GM21447 (cell line): ENCODE results near the gene RCSD1.
A peak's percentile ranks its signal among the peaks of the same experiment; 100 is the strongest.

Source experiments
- ATAC-seq: cut with Tn5 transposase; IDR thresholded peaks from one replicate; pipeline ENCODE4 v1.9.1; 2021; ENCODE audit not compliant: unreplicated experiment

Gene RCSD1

DNA sequence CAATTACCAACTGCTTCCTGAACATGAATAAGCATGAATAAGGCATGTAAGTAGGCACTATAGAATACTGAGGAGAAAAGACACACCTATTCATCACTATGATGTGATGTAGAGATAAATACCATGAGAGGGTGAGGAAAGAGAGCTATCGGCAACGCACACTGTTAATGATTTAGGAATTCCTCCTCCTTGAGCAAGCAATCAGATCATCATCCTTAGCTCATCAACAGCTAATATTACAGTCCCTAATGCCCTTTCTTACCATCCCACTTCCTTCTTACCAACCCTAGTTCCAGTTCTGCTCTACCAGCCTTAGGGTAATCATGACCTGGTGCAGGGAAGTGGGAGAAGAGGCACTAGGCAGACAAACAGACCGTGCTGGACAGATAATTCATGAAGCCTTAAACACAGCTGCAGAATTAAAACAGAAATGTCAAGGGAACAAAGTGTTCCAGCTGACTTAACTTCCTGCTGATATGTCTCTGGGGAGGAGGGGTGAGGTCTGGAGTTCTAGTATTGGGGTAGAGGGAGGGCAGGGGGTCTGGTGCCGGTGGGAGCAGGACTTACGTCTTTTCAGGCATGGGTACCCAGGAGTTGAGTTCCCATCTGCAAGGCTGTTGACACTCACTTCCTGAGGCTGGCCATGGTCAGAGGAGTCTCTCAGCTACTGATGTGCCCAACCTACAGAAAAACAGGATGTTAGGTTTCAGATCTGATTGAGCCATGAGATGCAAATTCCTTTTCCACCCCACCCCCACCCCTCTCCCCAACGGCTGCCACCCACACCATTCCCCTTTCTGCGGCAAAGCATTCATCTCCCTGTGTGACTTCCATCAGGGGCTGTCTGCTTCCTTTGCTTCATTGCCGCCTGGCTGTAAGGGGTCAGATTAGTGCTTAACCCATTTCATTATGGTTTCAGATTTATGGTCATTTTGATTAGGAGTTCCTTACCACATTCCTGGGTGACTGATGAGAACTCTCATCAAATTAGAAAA lies 12.6 kb upstream of the RCSD1 start:
- ATAC-seq = peak; percentile 72

DNA sequence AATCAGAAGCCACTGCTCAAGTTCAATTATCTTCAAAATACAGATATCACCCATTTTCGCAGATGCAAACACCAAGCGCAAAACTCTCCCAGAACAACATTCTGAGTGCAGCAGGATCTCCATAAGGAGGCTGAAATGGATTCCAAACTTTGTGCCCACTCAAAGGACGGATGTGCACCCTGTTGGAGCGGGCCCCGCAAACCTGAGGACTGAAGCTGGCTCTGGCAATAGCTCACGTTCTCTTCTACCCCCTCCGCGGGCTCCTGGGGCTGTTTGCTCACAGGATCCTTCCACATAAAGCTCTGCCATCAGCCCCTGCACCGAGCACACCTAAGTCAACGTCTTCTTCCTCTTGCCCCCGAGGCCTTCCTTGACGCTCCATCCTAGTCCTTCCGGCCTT lies 11.7 kb upstream of the RCSD1 start:
- ATAC-seq = no peak

DNA sequence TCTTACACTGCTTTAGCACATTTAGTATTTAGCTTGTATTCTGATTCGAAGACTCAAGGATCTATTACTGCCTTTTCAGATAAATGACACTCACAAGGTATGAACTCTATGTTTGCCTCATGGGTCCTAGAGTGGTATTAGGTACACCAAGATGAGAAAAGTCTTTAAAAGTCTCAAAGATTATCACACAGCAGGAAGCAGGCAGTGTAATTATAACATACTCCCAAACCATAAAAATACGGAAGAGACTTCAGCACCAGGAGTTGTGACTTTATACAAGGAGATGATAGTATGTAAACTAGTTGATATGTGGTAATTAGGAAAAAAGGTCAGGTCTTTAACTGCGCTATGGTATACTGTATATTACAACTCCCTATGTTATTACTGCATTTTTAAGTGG lies 11.2 kb upstream of the RCSD1 start:
- ATAC-seq = no peak

DNA sequence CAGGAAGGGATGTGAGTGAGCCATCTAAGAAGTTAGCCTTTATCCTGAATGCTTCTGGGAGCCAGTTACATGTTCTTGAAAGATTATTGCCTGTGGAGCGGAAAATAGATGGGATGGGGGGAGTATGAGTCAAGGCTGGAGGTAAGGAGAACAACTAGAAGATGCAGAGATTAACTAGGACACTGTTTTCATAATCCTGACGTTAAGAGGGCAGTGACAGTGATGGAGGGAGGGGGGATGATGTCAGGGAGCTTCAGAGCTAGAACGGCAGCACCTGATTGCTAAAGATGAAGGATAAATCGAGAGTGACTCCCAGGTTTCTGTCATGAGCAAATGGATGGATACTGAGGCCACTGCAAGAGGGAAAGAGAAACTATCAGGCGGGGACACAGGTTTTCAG lies 10.0 kb upstream of the RCSD1 start:
- no peak for ATAC-seq

DNA sequence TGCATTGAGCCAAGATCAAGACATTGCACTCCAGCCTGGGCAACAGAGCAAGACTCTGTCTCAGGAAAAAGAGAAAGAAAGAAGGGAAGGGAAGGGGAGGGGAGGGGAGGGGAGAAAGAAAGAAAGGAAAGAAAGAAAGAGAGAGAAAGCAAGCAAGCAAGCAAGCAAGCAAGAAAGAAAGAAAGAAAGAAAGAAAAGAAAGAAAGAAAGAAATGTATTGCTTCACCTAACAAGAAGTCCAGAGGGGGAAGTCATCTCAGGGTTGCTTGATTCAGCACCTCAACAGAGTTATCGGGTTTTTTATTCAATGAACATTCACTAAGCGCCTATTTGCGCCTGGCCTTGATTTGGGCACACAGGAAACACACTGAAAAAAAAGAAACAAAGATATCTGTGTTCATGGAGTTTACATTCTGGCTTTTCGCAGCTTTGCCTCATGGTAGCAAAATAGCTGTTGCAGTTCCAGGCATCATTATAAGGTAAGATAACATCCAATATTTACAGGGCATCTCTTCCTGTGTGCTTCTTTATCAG lies 8.2 kb upstream of the RCSD1 start:
- no peak for ATAC-seq

DNA sequence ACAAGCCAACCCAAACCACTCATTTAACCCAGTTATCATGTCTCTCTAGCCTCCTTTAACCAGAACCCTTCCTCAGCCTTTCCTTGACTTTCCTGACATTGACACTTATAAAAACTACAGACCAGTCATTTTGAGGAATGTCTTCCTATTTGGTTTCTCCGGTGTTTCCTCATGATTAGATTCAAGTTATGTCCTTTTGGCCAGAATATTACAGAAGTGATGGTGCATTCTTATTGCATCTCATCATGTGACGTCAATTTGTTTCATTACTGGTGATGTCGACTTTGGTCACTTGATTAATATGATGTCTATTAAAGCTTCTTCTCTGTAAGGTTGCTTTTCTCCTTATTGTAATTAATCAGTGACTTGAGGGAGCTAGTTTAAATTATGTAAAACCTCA lies 6.1 kb upstream of the RCSD1 start:
- ATAC-seq = no peak

DNA sequence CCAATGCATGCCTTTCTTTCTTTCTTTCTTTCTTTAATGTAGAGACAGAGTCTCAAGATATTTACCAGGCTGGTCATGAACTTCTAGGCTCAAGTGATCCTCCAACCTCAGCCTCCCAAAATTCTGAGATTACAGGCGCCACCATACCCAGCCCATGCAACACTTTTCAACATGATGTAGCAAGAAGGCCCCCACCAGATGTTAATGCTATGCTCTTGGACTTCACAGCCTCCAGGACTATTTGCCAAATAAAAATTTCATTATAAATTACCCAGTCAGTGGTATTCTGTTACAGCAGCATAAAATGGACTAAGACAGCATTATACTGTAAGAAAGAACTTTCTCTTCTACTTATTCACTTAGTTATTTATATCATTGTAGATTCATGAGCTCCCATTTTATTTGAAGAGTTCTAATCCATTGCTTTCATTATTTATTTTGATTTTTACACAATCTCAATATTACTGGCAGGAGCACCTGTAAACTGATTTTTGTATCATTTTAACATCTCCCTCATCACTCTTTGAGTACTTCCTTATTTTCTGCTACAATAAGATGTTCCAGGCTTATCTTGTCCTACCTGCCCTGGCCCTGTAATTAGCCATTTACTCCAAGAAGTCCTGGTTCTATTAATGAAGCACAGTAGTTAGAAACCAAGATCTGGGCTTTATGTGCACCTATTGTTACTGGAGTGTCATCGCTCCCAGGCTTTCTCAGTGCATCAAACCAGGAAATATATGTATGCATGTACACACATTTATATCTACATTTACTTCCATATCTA lies 4.8 kb upstream of the RCSD1 start:
- ATAC-seq = no peak

DNA sequence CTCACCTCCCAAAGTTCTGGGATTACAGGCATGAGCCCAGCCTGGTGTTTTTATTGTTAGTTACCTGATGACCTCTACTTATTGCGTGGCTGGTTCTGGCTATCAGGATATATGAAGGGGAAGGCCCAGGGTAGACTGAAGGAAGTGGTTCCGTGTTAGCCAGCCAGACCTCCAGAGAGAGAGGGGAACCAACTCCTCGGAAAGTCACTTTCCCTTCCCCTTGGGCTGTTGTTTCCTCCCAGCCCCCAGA lies 2.5 kb upstream of the RCSD1 start:
- ATAC-seq = peak; percentile 16

DNA sequence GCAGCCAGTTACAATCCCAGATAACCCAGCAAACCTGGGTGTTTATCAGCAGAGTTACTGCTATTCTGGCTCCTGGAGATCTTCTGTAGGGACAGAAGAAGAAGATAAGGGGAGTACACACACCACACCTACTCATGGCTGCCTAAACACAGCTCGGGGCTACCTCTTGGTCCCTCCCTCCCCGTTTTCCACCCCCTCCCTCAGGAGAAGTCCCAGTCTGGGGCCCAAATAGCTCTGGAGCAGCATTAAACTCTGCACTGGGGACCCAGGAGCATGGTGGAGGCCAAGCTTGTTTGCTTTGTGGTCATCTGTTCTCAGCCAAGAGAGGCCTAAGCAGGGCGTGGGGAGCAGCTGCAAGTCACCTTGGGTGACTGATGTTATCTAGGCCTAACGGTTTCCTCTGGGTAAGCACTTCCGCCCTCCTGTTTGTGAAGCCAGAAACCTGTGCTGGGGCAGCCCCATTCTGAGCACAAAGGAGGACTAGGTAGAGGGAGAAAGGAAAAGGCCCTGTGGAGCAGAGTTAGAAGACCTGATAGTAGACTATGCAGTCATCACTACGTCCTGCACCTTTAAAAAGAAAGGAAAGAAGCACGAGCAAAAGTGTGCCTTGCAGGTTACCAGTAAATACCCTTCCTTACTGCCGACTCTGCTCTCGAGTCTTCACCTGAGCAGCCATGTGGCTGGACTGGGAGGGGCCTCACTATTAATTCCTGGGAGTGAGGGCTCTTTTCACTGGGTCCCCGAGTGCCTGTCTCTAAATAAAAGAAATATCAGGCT lies 2.0 kb upstream of the RCSD1 start:
- peak; percentile 65 for ATAC-seq

DNA sequence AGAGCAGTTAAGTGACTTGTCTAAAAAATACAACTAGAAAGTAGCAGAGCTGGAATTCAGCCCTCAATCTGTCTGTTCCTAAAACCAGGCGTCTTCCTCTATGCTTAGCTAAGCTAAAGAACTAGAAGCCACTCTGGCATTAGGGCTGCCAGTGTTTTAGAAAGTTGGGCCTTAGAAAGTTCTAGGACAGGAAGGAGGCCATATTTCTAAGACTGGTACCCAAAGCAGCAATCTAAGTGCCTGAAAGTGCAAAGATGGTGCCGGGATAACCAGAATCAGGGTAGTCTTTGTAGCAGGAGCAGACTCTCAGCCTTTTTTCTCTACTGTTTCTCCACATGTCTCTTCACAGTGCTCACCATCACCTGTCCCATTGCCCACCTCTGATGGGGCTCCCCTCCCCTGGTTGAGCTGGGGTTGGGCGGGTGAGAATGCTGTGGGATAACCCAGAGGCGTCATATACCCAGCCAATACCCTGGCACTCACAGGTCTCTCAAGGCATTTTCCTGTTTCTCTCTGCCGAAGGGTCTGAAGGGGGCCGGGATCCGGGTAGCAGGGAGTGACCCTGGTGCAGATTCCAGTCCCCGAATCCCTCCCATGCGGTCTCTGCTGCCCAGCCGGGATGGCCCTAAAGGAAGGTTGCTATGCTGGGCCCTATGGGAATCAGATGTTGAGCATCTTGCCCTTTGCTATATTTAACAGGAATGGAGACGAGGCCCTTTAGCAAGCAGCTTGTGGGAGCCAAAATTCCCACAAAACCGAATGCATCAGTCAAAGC lies 1.1 kb upstream of the RCSD1 start:
- ATAC-seq = no peak

DNA sequence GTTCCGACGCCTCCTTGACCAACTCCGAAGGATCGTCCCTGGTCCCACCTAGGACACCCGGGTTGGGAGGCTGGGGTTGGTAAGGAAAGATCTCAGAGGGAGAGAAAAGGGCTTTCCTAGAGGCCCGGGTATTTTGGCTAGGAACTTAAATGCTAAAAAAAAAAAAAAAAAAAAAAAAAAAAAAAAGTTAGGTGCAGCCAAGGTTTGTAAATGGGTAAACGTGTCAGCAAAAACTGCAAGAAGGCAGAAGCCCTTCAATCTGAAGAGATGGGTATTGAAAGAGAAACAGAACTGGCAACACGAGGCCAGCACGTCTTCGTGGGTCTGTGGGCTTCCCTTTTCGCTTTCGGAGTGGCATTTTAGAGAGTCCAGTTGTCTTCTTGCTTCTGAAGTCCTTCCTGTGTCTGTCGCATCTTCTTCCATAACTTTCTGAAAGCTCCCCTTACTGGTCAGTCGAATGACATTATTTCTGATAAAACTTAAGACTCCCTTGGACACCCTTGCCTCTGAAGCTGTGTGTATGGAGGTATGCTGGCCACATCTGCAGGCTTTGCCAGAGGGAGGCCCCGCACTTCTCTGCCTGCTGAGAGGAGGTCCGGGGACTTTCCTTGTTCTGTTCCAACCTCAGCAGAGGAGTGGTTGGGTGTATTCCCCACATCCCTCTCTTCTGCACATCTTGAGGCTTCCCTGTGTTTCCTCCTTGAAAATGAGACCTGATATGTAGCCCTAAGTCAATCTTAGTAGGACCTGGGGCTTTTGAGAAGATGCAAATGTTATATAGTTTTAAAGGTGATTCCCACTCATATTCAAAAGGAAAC lies 745 bp downstream of the RCSD1 start:
- no peak for ATAC-seq

DNA sequence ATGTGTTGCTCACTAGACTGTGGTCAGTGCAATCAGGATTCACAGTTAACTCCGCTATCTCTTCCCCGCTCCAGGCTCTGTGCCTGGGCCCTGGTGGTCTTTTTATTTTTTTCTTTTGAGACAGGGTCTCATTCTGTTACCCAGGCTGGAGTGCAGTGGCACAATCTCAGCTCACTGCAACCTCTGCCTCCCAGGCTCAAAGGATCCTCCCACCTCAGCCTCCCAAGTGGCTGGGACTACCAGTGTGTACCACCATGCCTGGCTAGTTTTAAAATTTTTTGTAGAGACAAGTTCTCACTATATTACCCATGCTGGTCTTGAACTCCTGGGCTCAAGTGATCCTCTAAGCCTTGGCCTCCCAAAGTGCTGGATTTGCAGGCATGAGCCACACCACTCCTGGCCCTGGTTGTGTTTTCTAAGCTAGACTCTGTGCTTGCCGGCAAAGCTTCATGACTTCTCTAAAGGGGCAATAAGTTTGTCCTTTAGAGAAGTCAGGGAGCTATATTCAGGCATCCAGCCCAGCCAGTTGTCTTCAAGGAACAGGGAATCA lies 1.4 kb downstream of the RCSD1 start:
- ATAC-seq = no peak

DNA sequence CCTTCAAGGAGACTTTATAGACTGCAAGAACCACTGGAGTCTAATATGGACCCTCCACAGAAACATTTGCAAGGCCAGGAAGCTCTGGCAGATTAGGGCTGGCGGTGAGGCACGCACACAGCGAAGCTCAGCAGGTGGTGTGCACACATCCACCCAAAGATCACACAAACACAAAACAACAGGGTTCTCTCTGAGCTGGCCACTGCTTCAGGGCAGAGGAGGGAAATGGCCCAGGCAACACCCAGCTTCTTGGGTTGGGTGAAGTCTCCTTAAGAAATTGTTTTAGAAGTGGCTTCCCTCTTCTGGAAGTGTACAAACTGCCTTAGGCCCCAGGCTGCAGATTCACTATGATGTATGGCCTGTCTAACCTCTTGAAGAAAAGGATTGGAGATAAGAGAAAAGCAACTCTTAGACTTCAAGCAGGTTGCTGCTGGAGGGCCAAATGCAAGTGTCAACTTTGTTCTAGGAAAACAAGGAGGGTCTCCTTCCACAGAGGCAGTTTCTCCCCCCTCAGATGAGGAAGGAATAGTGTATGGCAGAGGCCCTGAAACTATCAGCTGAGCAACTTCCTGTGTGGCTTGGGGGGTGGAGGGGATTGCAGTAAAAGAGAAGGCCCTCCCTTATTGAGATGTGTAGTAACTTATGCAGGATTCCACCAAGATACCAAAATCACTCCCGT lies 2.0 kb downstream of the RCSD1 start:
- ATAC-seq = peak; percentile 19

DNA sequence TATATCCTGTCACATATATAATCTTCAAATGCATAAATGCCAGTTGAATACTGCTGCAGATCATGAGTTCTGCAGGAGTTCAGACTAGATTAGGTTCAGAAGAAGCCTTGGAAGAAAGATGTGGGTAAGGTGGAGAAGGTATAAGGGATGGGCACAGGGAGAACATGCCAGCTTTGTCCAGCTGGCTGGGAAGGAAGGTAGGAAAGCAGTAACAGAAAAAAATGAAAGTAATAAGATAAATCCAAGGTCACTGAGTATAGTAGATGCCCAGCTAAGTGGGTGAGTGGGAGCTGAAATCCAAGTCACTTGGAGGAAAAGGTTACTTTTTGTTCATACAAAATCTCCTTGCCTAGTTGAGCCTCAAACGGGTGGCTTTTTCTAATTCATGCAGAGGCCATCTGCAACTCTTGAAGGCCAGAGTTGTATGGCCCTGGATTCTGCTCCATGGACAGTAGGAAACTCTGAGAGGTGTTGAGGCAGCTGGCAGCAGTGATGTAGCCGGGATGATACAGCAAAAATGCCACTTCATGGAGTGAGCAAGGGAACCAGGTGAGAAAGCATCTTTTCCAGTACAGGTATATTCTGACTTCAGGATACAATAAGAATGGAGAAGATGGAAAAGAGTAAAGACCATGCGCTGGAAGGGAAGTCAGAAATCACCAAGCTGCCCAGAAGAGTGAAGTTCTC lies 3.4 kb downstream of the RCSD1 start:
- ATAC-seq = no peak

DNA sequence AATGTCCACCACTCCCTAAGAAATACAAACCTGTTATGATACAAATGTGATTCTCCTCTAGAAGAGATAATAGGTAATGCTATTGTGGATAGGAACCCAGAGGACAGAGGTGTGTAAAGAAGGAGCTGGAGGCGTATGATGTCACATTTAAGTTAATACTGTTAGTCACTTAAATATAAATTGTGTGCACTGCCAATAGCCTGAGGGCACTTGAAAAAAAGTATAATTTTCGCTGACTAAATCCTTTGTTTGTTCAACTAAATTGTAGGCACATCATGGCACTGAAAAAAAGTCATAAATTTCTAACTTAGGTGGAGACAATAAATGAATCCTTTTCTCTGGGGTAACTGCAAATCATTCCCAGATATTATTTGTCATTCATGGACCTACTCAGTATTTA lies 4.4 kb downstream of the RCSD1 start:
- no peak for ATAC-seq

DNA sequence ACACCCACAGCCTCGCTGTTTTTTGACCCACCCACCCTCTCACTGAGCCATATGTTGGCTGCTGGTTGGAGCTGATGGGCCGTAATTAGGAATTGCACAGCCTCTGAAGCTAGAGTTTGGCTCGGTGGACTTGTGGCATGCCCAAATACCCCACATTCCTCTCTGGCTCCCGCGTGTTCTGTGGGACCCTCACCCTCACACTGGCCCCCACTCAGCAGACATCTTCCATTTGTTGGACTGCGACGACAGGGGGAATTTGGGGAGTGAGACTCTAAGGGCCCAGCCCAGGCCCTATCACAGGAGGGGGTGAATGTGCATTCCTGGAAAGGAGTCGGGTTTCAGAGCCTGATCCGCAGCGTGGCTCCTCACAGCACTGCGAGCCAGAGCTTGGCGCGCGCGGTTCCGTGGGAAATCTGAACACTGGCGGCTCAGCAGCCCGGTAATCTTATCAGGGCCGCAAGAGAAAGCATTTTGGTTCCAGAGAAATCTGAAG lies 5.2 kb downstream of the RCSD1 start:
- ATAC-seq = no peak

DNA sequence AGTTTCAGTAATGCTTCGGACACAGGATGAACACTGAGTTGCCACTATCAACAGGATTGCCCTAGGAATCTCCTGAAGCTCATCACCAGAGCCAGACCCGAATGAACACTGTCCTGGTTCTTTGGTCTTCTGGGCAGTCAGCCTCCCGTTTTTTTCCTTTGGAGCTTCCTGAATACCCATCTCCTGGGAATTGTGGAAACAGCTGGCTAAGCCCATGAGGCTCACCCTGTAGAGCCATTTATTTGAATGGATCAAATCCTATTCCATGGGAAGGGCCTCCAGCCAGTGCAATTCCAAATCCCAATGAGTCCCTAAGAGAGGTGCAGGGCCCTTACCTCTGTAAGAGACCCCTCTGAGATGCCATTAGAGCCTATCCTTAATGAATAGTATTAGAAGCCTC lies 5.9 kb downstream of the RCSD1 start:
- ATAC-seq = no peak

DNA sequence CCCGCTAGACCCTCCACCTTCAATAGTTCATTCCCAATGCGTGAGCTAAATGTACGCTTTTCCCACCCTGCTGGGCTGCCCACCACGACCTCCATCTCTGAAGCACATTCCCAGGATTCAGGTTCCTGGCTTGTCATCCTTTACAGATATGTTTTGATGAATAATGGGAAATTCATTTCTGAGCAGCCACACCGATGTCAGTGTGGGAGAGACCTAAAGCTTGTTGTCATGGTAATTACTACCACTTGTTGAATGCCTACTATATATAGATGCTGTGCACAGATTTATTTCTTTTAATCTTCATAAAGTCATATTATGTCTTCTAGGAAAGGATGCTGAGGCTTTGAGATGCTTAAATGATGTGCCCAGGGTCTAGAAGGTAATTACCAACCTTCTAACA lies 8.0 kb downstream of the RCSD1 start:
- ATAC-seq = no peak
